Measurements from ENCODE around the gene TPX2.

DNA sequence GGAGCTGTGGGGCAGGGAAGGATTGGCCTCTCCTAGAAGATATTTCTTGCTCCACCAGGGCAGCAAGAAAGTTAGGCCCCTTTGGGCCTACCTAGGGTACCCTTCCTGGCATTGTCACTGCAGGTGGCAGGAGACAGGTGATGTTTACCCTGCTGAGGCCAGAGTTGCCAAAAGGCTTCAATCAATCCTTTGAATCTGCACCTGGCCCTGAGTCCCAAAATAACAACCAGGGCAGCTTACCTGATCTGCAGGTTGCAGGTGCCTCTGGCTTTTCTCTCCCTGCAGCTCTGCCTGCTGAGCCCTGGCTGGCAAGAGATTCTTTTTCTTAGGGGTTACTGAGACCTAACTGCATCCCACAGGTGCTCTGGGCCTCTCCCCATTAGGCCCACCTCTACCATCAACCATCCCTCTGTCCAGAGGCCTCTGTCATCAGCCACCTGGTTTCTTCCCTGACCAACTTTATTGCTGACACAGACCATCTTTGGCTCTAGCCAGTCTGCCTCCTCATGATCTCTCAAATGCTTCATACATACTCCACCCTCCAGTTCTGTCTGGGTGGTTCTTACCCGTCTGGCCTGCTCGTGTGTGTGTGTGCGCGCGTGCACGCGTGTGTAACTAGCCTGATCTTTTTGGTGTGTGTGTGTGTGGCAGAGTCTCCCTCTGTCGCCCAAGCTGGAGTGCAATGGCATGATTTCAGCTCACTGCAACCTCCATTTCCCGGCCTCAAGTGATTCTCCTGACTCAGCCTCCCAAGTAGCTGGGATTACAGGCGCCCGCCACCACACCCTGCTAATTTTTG is 30.2 kb upstream of the TPX2 start:
- TF ChIP-seq ZFP36 (IDR thresholded peaks at IDR 0.05; ENCODE audit: borderline replicate concordance, partially characterized antibody): no peak
- TF ChIP-seq, protein P1, sequence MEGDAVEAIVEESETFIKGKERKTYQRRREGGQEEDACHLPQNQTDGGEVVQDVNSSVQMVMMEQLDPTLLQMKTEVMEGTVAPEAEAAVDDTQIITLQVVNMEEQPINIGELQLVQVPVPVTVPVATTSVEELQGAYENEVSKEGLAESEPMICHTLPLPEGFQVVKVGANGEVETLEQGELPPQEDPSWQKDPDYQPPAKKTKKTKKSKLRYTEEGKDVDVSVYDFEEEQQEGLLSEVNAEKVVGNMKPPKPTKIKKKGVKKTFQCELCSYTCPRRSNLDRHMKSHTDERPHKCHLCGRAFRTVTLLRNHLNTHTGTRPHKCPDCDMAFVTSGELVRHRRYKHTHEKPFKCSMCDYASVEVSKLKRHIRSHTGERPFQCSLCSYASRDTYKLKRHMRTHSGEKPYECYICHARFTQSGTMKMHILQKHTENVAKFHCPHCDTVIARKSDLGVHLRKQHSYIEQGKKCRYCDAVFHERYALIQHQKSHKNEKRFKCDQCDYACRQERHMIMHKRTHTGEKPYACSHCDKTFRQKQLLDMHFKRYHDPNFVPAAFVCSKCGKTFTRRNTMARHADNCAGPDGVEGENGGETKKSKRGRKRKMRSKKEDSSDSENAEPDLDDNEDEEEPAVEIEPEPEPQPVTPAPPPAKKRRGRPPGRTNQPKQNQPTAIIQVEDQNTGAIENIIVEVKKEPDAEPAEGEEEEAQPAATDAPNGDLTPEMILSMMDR (IDR thresholded peaks at IDR 0.05): no peak
- TF ChIP-seq RFX5 (IDR thresholded peaks at IDR 0.05): no peak
- no peak for TF ChIP-seq POLR2A (IDR thresholded peaks at IDR 0.05; ENCODE audit: low read length)
- TF ChIP-seq RAD21 (conservative IDR thresholded peaks at IDR 0.05 in 1 of 2, IDR thresholded peaks at IDR 0.05 in 1 of 2): no peak
- TF ChIP-seq CEBPB (IDR thresholded peaks at IDR 0.05): no peak
- TF ChIP-seq HDAC2 (IDR thresholded peaks at IDR 0.05): no peak
- TF ChIP-seq EP300 (IDR thresholded peaks at IDR 0.05): no peak
- no peak for TF ChIP-seq KDM1A (IDR thresholded peaks at IDR 0.05; ENCODE audit: low read depth)
- no peak for TF ChIP-seq BHLHE40 (IDR thresholded peaks at IDR 0.05; ENCODE audit: low read depth, low read length)
- TF ChIP-seq, protein P2, sequence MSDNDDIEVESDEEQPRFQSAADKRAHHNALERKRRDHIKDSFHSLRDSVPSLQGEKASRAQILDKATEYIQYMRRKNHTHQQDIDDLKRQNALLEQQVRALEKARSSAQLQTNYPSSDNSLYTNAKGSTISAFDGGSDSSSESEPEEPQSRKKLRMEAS (IDR thresholded peaks at IDR 0.05): no peak
- TF ChIP-seq SMC3 (IDR thresholded peaks at IDR 0.05): no peak
- no peak for TF ChIP-seq SREBF2 (IDR thresholded peaks at IDR 0.05)
